ENCODE results near the gene ENGASE.

GRCh38 chr17:79135011-79135410 lies 60.4 kb downstream of the ENGASE start:
- TF ChIP-seq CTCF (conservative IDR thresholded peaks at IDR 0.05; ENCODE audit: low read length) = no peak
- no peak for TF ChIP-seq EZH2phosphoT487 (IDR thresholded peaks at IDR 0.05; ENCODE audit: borderline replicate concordance)
